Measurements from ENCODE around the gene MORN3.
"Not testable (repeated sequence)": the region's sequence is repeated elsewhere in the genome, so short reads cannot be mapped to it uniquely, and the experiment has no call there.

Gene MORN3

GRCh38 chr12:121712461-121713256 lies 43.2 kb upstream of the MORN3 start, which contains the start of gene TMEM120B:
Gene TMEM120B (plus strand): TSS chr12:121712752. CDS start chr12:121712896, 144 bp downstream.
- no peak for DNase-seq (ENCODE audit: extremely low read depth, low read depth)

GRCh38 chr12:121712190-121712460 lies 42.7 kb upstream of the MORN3 start:
- DNase-seq (ENCODE audit: extremely low read depth, low read depth): no peak

More at GRCh38 chr12:121712461-121713256, 43.2 kb upstream of the MORN3 start, which contains the start of gene TMEM120B:
- TF ChIP-seq CTCF (IDR thresholded peaks at IDR 0.05; ENCODE audit: low read depth, low read length): no peak; the same call in 1 of the 2 replicates

GRCh38 chr12:121711361-121712189 lies 42.1 kb upstream of the MORN3 start:
- no peak for DNase-seq (ENCODE audit: extremely low read depth, low read depth)
- TF ChIP-seq CTCF (IDR thresholded peaks at IDR 0.05; ENCODE audit: low read depth, low read length): no peak

More at GRCh38 chr12:121712190-121712460, 42.7 kb upstream of the MORN3 start:
- no peak for TF ChIP-seq CTCF (IDR thresholded peaks at IDR 0.05; ENCODE audit: low read depth, low read length)

- no peak for DNase-seq (ENCODE audit: extremely low read depth, low read depth)
- TF ChIP-seq CTCF (IDR thresholded peaks at IDR 0.05; ENCODE audit: low read depth, low read length): no peak
These were observed 40.1 kb upstream of the MORN3 start for GRCh38 chr12:121709478-121709961.

- not testable (repeated sequence) for DNase-seq (ENCODE audit: extremely low read depth, low read depth)
These were observed 39.6 kb upstream of the MORN3 start for GRCh38 chr12:121709064-121709424.

- DNase-seq (ENCODE audit: extremely low read depth, low read depth): no peak
- no peak for TF ChIP-seq CTCF (IDR thresholded peaks at IDR 0.05; ENCODE audit: low read depth, low read length)
These were observed 39.0 kb upstream of the MORN3 start for GRCh38 chr12:121708313-121709063.

- DNase-seq (ENCODE audit: extremely low read depth, low read depth): no peak
- TF ChIP-seq CTCF (IDR thresholded peaks at IDR 0.05; ENCODE audit: low read depth, low read length): no peak
These were observed 36.1 kb upstream of the MORN3 start for GRCh38 chr12:121705514-121705913.
